Kidney (tissue), 14 donors: ENCODE results near the gene CAPN13. TPM values are rescaled to one million over a fixed set of nuclear protein-coding genes. Genes with fewer than 3 reads are reported as not detected.

ENCODE experiments used
- DNase-seq, 5 donors: peaks; one replicate each; pipeline ENCODE4 v3.0.0-alpha.2; 2013 to 2020
- FAIRE-seq: peaks from 2 replicates; lab custom pipeline; 2012; peaks lifted over from hg19 to GRCh38; lab: Jason Lieb, UNC
- H3K27ac ChIP-seq, 2 donors: one replicate each; pipeline ENCODE4 v1.7.0; 2013; ENCODE audit warnings: low read depth in 2 of 2, low read length in 2 of 2, inconsistent platforms in 1 of 2
- H3K27me3 ChIP-seq: one replicate; pipeline ENCODE4 v1.7.1; 2013; ENCODE audit warnings: low read length, inconsistent platforms; ENCODE audit not compliant: control insufficient read depth, insufficient read depth
- H3K36me3 ChIP-seq, 3 donors: one replicate each; pipeline versions ENCODE4 v1.7.0 to v1.7.1; 2013; ENCODE audit warnings: low read length in 3 of 3, control low read depth in 1 of 3, inconsistent platforms in 1 of 3; ENCODE audit not compliant: insufficient read depth in 3 of 3, control insufficient read depth in 2 of 3
- H3K4me1 ChIP-seq, 3 donors: one replicate each; pipeline versions ENCODE4 v1.7.0 to v1.7.1; 2013; ENCODE audit warnings: low read length in 3 of 3, inconsistent platforms in 1 of 3, low read depth in 1 of 3; ENCODE audit not compliant: control insufficient read depth in 2 of 3, insufficient read depth in 2 of 3
- H3K4me3 ChIP-seq, 3 donors: one replicate each; pipeline versions ENCODE4 v1.7.0 to v1.8.1; 2013; ENCODE audit warnings: low read length in 3 of 3, control low read depth in 1 of 3, inconsistent platforms in 1 of 3
- H3K9ac ChIP-seq, 3 donors: one replicate each; pipeline versions ENCODE4 v1.7.0 to v1.7.1; 2013; ENCODE audit warnings: low read length in 3 of 3, control low read depth in 1 of 3, inconsistent platforms in 1 of 3
- H3K9me3 ChIP-seq, 3 donors: one replicate each; pipeline versions ENCODE4 v1.7.0 to v1.7.1; 2013; ENCODE audit warnings: low read length in 3 of 3, control low read depth in 1 of 3, inconsistent platforms in 1 of 3; ENCODE audit not compliant: control insufficient read depth in 2 of 3, insufficient read depth in 1 of 3
- CTCF ChIP-seq: IDR thresholded peaks from 3 replicates; pipeline ENCODE4 v1.5.1; 2012; ENCODE audit warnings: mild to moderate bottlenecking, moderate library complexity, borderline replicate concordance; ENCODE audit not compliant: insufficient read depth; ENCODE audit errors: extremely low read depth
- intact Hi-C: fragments of 100-400 bp; cut with DNase I; formaldehyde crosslinking; loops from one replicate; pipeline ENCODE4 v1.11.1; 2022
- polyA plus RNA-seq: library from polyadenylated mRNA; stranded (reverse); fragments of 350-450 nt; fragmentation: Illumina TruSeq; extraction: RNeasy Lipid Tissue Mini Kit (QIAGEN cat#74804); gene quantifications from one replicate; pipeline ENCODE4 v1.2.3, GENCODE V29; 2014; ENCODE audit warnings: low read depth, low replicate concordance; ENCODE audit not compliant: insufficient read depth
- total RNA-seq: library from RNA; stranded (reverse); fragmentation: NEBNext Ultra II Directional; extraction: Animal tissue kit (Norgen Biotek cat#: 25700); gene quantifications from one replicate; pipeline ENCODE4 v1.2.1, GENCODE V29; 2021
- donor health status: control.
- donor health status: control.
- donor health status: control.
- donor health status: control.
- donor health status: control.
- donor health status: DM: yes; HTN: yes; CAD: no.
- donor health status: Normal renal cell carcinoma (clear cell type).

CAPN13 gene
- total and polyA plus RNA-seq, 2 donors from 2014 or later, result 3.4 to 9.2 TPM

GRCh38 chr2:30772021-30772705 is 35.1 kb downstream of the CAPN13 start:
- H3K27ac ChIP-seq, result no peak overlapping the region
- H3K4me3 ChIP-seq, result no peak overlapping the region
- no peak for FAIRE-seq
- H3K4me1 ChIP-seq, result no peaks in the 10 kb centered on the region
- TF ChIP-seq CTCF, result no peak
- H3K9ac ChIP-seq, result no peak overlapping the region
- no peak for DNase-seq
- no peaks in the 10 kb centered on the region for H3K36me3 ChIP-seq
- H3K9me3 ChIP-seq, result no peaks in the 10 kb centered on the region
- intact Hi-C loops, result no loop called here
- no peaks in the 10 kb centered on the region for H3K27me3 ChIP-seq

DNA sequence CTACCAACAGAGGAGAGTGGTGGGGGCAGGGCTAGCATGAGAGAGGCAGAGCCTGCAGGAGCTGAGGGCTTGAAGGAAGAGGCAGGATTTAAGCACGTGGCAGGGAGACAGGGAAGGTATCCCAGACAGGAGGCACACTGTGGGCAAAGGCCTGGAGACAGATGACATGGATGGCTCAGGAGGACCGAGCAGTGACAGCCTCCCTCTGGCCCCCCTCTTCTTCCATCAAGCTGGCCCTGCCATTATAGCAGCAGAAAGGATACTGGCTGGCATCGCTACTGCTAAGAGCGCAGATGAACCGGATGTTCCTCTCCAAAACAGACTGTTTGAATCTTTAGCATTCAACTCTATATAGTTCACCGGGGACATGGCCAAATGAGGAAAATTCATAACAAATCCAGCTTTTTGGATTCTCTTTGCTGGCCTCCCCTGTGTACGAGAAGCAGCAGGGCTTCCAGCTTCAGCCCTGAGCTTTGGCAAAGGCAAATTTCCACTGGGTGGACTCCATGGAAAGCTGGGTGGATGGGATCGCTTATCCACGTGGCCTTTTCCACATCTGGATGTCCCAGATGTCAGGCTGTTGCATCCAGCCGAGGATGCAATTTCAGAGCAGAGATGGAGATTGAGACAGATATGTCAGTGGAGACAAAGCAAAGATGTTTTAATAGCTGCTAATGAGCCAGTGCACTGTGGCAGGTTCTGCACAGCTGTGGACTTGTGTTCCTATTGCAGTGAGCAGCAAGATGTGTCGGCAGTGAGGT is 36.2 kb downstream of the CAPN13 start:
- FAIRE-seq (no peak), DNase-seq (no peak)
- no peaks in the 10 kb centered on the region for H3K9me3 ChIP-seq
- TF ChIP-seq CTCF, result no peak
- no peaks in the 10 kb centered on the region for H3K27me3 ChIP-seq
- no peak overlapping the region for H3K4me3 ChIP-seq
- no peak overlapping the region for H3K9ac ChIP-seq
- no peaks in the 10 kb centered on the region for H3K4me1 ChIP-seq
- intact Hi-C loops, result no loop called here
- H3K27ac ChIP-seq, result no peak overlapping the region
- H3K36me3 ChIP-seq, result no peaks in the 10 kb centered on the region

GRCh38 chr2:30769891-30770462 is 37.3 kb downstream of the CAPN13 start:
- H3K36me3 ChIP-seq, result no peaks in the 10 kb centered on the region
- no peak overlapping the region for H3K4me3 ChIP-seq
- no peaks in the 10 kb centered on the region for H3K27me3 ChIP-seq
- FAIRE-seq, result no peak
- no peaks in the 10 kb centered on the region for H3K4me1 ChIP-seq
- no peaks in the 10 kb centered on the region for H3K9me3 ChIP-seq
- no peak for DNase-seq
- no peak for TF ChIP-seq CTCF
- intact Hi-C loops, result no loop called here
- no peak overlapping the region for H3K9ac ChIP-seq
- H3K27ac ChIP-seq, result no peak overlapping the region
